ENCODE results near the gene PDCL3.

The PDCL3 gene

GRCh38 chr2:100562613-100563406, at the start of gene PDCL3:
Gene PDCL3, plus strand, starts transcription at chr2:100562993. Its CDS starts 75 bp downstream, at chr2:100563068.
- peak; percentile 100 for DNase-seq

DNA sequence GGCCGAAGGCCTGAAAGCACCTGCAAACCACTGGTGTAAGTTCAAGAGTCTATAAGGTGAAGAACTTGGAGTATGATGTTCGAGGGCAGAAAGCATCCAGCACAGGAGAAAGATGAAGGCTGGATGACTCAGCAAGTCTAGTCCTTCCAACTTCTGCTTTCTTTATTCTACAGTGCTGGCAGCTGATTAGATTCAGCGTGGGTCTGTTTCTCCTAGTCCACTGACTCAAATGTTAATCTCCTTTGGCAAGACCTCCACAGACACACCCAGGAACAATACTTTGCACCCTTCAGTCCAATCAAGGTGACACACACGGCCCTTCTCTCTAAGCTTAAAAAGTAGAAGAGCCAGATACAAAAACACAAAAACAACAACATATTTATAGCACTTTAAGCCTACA, 49.1 kb upstream of the PDCL3 start:
- no peak for DNase-seq

DNA sequence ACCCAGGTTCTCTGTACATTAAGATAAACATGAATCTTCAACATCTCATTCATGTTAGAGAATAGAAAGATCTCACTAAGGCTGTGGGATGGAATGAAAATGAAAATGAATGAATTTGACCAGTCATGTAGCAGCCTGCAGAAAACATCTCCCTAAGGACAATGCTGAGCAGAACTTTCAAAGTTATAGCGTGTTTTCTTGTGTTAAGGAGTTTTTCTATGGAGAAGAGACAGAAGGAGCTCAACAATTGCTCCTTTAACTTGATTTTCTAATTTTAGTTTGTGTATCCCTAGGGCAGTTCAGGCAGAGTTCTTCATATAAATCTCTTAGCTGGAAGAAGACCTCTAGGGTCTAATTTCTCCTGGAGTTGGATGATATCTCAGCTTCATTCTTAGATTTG, 45.2 kb upstream of the PDCL3 start:
- no peak for DNase-seq

- no peak for DNase-seq
These were observed 44.0 kb upstream of the PDCL3 start for GRCh38 chr2:100518801-100519200.

- peak; percentile 2 for DNase-seq
These were observed 42.6 kb upstream of the PDCL3 start for GRCh38 chr2:100520224-100520623.

- DNase-seq = no peak
These were observed 40.4 kb upstream of the PDCL3 start for GRCh38 chr2:100522430-100522829.

GRCh38 chr2:100524331-100524730, 38.5 kb upstream of the PDCL3 start:
- no peak for DNase-seq

DNA sequence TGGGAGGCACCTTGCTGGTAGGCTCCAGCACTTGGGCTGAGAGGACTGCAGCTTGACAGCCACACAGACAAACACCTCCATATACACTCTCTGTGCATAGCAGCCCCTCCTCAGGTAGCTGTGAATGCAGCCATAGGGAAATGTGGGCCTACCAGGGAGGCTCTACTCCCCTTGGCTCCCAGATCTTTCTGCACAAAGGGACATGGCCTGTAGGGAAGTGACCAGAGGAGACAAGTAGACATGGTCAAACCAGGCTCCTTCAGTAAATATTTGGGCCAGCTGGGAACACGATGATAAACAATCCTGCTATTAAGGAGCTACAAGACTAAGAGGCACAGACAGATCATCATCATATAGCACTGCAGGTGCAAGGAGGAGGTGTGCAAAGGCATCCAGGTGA, 35.9 kb upstream of the PDCL3 start:
- no peak for DNase-seq

GRCh38 chr2:100527440-100528015, 35.3 kb upstream of the PDCL3 start:
- DNase-seq = no peak

- no peak for DNase-seq
These were observed 33.6 kb upstream of the PDCL3 start for GRCh38 chr2:100529176-100529575.

- no peak for DNase-seq
These were observed 32.9 kb upstream of the PDCL3 start for GRCh38 chr2:100529900-100530299.

DNA sequence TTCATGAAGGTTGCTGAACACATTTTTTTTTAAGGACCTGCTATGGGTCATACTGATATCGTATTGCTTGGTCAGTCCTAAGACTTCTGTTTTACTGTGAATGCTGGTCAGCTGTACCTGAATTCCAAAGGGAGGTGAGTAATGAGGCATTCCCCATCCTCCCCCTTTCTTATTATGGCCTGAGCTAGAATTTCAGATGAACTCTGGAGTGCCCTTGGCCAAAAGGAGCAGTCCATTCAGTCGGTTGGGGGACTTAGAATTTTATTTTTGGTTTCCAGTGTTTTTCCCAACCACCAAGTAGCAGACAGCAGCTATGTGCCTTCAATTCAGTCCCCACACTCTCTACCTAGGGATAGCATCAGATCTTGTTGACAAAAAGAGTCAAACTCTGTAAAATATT, 26.9 kb upstream of the PDCL3 start:
- DNase-seq = no peak

GRCh38 chr2:100537918-100538317, 24.9 kb upstream of the PDCL3 start:
- DNase-seq = no peak

DNA sequence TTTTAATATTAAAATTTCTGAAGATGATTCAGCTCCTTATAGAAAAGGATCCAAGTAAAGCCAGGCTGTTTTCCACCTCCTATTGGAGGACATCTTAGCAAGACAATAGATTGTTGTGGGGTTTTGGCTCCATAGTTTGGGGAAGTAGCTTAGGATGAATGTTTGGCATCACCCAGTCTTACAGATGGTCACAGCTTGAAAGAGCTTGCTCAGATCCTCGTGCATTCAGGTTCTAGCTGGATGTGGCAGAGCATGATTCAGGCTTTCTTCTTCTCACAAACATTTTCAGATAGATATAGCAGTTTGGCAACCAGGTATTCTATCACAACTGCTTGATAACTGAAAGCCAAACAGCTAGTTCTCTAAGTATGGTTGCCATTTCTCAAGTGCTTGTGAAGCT, 23.6 kb upstream of the PDCL3 start:
- no peak for DNase-seq

DNA sequence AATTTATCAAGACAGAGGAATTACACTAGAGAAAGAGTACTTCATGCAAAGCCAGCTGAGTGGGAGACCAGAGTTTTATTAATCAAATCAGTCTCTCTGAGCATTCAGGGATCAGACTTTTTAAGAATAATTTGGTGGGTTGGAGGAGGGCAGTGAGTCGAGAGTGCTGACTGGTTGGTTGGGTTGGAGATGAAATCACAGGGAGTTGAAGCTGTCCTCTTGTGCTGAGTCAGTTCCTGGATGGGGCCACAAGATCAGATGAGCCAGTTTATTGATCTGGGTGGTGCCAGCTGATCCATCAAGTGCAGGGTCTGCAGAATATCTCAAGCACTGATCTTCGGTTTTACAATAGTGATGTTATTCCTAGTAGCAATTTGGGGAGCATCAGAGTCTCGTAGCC, 21.4 kb upstream of the PDCL3 start:
- DNase-seq = no peak

DNA sequence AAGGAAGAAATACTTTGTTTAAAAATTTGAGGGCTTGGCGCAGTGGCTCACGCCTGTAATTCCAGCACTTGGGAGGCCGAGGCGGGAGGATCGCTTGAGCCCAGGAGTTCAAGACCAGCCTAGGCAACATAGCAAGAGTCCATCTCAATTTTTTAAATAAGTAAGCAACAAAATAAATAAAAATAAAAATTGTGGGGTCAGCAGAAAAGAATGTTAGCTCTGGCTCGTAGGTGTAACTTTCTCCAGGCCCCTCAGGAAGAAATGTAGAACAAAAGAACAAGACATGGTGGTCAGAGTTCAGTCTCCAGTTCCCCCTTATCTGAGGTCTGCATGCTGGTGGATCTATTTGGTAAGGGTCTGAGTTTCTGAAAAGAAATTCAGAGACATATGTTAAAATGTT, 20.4 kb upstream of the PDCL3 start:
- DNase-seq = no peak

DNA sequence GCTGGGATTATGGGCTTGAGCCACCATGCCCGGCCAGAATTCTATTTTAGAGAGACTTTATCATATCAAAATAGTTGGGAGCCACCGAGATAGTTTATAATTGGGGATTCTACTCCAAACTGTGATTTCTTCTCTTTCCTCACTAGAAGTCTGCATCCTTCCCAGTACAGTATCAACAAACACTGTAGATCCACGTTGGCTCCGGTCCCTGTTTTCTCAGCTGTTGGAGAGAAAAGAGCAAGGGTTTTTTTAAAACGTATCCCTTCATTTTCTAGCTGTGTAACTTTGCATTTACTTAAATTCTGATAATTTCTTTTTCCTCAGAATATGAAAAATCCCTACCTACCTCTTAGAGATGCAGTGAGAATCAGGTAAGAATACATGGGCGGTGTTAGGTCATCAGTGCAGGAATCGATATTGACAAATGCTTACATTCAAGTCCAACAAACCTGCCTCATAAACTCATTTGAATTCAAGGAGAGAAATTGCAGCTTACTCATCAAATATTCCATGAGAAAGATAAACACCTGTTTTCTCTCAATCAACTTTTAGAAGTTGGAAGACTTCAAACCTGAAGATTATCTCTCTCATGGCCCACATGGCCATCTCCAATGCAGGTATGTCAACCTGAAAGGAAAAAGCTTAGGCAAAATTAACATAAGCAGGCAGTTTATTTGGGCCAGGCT, 17.7 kb upstream of the PDCL3 start:
- DNase-seq = no peak

DNA sequence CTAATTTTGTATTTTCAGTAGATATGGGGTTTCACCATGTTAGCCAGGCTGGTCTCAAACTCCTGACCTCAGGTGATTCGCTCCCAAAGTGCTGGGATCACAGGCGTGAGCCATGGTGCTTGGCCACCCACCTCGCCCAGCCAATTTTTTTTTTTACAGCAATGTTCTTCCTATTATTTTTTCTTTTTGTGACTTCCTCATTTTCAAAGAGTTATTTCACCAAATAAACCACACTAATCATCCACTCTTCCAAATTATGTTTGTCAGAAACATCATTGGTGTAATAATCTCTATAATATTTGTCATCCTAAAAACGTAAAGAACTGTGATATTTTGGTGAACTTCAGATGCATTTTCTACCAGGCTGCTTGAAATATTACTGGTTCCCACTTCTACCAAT, 16.3 kb upstream of the PDCL3 start:
- no peak for DNase-seq

- no peak for DNase-seq
These were observed 14.0 kb upstream of the PDCL3 start for GRCh38 chr2:100548771-100549170.

DNA sequence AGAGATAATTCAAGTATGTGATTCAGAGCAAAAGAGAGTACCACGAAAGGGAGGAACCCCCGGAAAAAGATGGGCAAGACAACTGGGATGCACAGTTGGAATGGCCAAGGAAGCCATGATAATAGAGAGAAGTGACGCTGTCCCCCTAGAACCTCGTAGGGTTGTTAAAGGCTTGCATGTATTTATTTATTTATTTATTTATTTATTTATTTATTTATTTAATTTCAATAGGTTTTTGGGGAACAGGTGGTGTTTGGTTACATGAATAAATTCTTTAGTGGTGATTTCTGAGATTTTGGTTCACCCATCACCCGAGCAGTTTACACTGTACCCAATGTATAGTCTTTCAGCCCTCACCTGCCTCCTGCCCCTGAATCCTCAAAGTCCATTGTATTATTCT, 11.5 kb upstream of the PDCL3 start:
- no peak for DNase-seq

DNA sequence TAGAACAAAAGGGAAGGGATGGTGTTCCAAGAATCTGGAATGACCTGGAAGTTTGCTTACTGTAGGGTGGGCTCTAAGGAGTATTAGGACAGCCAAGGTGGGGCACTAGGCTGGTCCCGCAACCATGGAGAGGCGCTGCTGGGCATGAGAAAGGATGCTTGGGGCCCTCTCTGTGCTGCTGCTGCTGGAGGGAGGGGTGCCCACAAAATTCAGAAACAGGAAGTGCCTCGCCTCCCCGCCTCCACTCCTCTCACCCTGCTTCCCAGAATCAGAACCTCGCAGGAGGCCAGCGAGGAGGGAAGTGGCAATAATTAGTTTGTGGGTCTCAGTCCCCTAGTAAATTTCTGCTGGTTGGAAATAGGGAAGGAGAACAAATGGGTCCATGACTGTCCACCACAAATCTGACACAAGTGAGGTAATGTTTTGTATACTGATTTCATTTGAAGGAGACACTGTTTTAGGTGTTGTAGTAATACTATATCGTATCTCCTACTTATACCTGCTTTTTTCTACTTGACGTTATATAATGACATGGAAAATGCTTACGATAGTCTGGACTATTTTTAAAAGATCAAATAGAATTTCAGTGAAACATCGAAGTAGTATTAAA, 7.9 kb upstream of the PDCL3 start:
- no peak for DNase-seq

DNA sequence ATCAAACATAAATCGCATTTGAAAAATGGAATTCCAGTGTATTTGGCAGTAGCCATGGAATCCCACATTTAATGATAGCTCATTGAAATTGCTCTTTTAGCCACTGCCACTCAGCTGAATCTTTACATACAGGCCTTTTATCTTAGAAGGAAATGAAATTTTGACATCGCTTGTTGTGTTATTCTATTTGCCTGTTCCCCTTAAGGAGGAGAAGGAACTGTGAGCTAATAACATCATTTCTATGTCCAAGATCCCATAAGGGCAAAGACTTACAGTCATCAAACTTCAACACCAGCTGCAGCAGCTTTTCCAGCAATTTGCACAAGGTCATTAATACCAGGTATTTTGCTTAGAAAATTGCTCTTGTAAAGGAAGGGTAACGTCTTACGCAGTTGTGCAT, 6.0 kb upstream of the PDCL3 start:
- no peak for DNase-seq

GRCh38 chr2:100560216-100560830, 2.5 kb upstream of the PDCL3 start:
- DNase-seq = no peak

Measured in fibroblast of upper back skin (primary cell).